GM12873 (cell line): ENCODE results near the gene SYTL2.

Experiments
- TF ChIP-seq, protein P1 (sequence below): IDR thresholded peaks from 2 replicates; pipeline ENCODE4 v1.5.1; 2012; ENCODE audit warnings: low read depth, mild to moderate bottlenecking, moderate library complexity, low read length, control low read depth; ENCODE audit not compliant: insufficient read depth; ENCODE audit errors: missing control alignments

SYTL2 gene

DNA sequence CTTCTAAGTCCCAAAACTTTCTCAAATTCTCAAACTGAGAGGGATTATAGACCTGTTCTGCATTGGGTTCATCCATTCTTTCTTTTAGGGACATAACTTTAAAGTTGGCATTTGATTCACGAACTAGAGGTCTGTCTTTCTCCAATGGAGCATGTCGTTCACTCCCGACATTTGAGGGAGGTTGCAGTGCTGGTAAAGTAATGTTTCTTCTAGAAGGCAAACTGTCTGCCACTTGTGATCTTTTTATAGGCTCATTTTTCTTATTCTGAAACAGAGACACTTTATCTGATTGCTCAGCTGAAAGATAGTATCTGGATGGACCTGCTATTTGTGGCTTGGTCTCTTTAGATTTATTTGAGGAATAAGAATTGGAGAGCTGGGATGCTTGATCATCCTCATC is 84.6 kb downstream of the SYTL2 start:
- TF ChIP-seq, protein P1, sequence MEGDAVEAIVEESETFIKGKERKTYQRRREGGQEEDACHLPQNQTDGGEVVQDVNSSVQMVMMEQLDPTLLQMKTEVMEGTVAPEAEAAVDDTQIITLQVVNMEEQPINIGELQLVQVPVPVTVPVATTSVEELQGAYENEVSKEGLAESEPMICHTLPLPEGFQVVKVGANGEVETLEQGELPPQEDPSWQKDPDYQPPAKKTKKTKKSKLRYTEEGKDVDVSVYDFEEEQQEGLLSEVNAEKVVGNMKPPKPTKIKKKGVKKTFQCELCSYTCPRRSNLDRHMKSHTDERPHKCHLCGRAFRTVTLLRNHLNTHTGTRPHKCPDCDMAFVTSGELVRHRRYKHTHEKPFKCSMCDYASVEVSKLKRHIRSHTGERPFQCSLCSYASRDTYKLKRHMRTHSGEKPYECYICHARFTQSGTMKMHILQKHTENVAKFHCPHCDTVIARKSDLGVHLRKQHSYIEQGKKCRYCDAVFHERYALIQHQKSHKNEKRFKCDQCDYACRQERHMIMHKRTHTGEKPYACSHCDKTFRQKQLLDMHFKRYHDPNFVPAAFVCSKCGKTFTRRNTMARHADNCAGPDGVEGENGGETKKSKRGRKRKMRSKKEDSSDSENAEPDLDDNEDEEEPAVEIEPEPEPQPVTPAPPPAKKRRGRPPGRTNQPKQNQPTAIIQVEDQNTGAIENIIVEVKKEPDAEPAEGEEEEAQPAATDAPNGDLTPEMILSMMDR = no peak

DNA sequence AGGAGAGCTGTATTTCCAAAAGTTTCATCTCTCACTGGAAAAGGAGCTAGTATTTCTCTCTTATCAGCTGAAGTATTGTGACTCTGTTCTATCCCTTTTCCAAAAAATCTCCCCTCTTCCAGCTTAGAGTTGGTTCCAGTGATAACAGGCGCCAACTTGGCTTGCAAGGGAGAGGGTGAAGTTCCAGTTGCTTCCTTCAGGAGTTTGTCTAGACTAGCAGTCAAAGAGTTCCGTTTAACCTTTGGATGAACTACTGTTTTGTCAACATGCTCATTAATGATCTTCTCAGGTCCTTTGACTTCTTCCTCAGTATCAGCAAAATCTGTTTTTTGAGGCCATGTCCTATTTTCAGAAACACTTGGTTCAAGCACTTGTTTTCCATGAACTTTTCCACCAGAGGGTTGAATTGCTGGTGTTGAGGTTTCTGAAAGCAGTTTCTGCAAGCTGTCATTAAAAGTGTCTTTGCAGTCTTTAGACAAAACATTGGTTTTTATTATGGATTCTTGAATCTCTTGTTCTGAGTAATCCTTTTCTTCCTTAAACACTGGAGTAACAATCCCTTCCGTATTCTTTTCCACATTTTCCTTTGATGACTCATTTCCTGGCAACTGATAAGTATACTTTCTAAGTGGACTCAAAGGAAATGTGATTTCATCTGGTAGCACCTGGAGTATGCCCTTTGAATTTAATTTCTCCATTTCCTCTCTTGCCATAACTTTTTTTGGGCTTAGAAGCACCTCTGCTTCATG is 85.3 kb downstream of the SYTL2 start:
- TF ChIP-seq, protein P1 = no peak

DNA sequence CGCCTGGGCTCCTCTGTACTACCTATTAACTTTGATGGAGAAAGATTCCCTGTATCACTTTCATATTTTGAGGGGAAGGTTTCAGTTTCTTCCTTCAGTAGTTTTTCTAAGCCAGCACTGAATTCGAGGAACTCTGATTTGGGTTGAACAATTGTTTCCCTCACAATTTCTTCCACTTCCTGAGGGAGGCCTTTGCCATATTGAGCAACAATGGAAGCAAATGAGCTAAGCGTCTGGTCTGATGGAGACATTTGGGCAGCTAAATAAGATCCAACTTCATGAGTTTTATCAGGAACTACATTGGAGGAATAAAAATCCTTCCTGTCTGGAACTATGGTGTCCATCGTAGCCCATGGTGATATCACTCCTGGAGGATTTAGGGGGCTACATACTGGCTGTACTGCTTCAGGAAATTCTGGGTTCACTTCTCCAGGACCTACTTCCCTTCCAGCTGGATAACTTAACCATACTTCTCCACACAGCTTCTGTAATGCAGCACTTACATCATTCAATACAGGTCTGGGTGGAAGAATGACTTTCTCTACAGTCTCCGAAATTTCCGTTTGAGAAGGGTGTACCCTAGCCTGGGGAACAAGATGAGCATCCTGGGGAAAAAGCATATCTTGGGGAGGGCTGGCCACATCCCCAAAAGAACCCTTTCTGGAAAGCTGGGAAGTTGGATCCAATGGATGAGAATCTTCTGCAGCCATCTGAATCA is 86.0 kb downstream of the SYTL2 start:
- TF ChIP-seq, protein P1 = no peak

DNA sequence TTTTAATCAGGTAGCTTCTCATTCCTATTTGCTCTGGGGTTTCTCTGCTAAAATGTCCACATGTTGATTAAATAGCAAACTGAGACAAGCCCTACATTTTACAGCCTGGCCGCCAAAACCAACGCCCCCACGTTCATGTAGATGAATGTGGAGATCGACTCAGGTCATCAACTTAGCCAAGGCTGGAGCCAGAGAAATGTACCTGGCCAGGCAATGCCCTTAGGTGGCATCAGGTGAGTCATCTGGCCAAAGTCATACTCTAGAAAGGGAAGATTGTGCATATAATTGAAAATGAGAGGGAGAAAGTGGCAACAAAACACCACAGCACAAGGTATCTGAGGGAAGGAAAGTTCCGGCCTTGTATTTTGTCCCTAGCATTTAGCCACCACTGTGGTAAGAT is 87.9 kb downstream of the SYTL2 start:
- TF ChIP-seq, protein P1 = no peak

DNA sequence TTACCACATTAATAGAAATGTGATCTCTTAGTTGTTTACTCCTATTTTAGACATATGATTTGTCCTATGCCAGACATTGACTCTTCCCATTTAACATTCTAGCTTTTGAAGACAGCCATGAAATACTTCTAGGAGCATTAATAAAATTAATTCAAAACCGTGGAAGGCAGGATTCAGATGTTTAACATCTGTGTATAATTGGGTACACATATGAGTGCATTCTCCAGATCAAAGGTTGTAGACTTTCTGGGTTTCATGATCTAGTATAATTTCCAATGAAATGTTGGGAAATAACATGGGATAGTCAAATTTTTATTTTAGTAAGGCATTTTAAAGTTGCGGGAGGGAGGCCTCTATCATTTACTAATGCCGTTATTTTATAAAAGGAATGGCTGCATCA is 89.8 kb downstream of the SYTL2 start:
- TF ChIP-seq, protein P1 = no peak

DNA sequence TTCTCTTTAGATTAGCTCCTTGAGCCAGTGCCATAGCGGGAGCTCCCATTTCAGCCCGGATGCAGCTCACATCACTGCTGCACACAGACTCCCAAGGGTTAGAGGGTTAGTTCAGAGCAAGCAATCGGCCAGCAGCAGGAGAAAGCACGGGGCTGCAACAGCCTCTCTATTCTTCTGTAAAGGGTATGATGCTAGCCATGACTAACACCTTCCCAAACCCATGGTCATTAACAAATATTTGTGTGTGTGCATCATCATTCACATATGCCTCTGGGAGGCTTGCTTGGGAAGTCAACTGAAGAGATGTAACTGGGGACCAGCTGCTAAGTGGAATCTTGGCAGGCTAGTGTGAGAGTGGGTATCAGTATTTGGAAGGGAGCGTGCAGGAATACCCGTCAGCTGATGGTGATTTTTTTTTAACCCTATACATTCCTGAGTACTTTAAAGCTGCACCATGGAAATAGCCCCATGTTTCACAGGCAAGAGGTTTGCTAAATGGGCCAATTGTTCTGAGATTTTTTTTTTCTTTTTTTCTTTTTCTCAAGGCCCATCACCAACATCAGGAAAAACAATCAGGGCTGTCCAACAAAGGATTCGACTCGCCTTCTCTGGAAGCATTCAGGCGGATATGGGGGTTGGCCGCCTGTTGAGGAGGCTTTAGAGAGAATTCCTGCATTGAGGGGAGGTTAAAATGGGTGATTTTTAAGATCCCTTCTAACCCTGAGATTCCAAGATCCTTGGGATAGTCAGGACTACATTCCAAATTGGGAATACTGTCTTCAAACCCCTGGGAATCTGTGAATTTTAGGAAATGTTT is 91.7 kb downstream of the SYTL2 start:
- TF ChIP-seq, protein P1 = no peak

DNA sequence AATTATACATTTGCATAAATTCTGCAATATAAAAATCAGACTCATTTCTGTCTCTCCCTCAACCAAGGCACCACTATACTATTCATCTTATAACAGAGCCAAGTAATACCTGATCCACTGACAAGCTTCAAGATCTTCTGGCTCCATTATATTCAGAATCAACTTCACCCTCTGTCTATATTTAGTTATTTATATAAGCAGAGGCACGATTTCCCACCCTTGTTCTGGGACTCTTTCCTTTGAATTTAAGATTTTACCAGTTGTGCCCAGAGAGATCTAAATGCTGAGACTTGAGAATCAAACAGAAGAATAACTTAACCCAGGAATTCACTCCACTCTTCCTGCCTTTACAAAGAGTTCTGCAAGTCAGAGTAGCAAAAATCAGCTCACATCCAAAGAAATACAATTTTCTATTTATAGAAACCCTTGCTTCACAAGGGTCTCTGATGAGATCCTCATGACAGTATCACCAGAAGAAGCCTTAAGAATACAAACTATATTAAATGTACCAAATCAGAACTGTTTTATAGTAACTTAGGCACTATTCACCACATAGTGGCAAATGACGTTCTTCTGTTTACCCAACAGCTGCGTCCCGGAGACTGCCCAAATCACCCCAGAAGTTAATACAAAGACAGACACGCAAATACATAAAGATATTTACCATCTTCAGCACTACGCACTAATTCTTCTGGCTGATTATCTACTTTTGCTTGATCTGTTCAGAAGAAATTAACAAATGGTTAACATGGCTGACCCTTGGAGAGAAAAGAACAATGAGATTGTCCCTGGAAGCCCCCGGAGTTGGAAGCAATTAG is 92.6 kb downstream of the SYTL2 start:
- TF ChIP-seq, protein P1 = no peak
